Left renal pelvis (tissue), 4 donors: ENCODE results near the gene CD3D. TPM values are rescaled to one million over a fixed set of nuclear protein-coding genes. Genes with fewer than 3 reads are reported as not detected.
"Not testable (repeated sequence)": the region's sequence is repeated elsewhere in the genome, so short reads cannot be mapped to it uniquely, and the experiment has no call there.

Source experiments
- DNase-seq, 4 donors: peaks; one replicate each; pipeline ENCODE4 v3.0.0-alpha.2; 2013; ENCODE audit warnings: low read depth in 4 of 4, low spot score in 3 of 4
- polyA plus RNA-seq, 4 donors: library from polyadenylated mRNA; unstranded; fragments of 120-200 nt; gene quantifications; one replicate each; pipeline ENCODE4 v1.2.1, GENCODE V29; 2013; ENCODE audit not compliant: insufficient read length in 4 of 4

CD3D gene
- polyA plus RNA-seq, 4 donors = 0.47 to 0.98 (median 0.66) TPM; not detected in 1

DNA sequence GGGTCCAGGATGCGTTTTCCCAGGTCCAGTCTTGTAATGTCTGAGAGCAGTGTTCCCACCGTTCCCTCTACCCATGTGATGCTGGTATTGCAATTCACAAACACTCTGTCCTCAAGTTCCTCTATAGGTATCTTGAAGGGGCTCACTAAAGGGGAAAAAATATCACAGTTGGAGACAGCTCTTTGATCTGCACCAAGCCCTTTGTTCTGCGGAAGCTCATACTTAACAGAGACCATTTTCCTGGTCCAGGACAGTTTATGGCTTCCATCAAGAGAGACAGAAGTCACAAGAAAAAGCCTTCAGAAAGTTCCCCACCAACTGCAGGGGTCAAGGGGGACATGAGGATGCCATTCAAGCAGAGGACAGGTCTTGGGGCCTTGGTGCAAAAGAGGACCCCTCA lies 2.1 kb downstream of the CD3D start:
- DNase-seq = no peak

DNA sequence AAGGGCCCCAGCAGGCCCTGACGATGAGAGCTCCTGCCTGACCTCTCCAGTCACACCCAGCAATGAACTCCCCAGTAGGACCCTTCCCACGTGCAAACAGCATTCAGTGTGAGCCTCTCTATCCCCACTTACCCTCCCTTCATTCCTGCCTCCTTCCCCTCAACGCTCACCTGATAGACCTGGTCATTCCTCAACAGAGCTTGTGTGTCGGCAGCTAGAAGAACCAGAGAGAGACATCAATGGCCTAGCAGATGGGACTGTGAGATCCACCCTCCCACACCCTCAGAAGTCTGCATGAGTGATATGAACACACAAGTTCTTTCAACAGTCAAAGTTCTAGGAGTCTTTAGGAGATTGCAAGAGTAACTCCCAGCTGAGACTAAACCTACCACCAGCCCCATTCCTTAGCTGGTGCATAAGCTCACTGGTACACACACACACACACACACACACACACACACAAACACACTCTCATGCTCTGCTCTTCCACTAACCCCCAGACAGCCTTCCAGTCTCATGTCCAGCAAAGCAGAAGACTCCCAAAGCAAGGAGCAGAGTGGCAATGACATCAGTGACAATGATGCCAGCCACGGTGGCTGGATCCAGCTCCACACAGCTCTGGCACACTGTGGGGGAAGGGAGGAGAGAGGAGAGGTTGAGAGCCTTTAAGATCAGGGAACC lies 3.1 kb downstream of the CD3D start:
- DNase-seq = no peak

DNA sequence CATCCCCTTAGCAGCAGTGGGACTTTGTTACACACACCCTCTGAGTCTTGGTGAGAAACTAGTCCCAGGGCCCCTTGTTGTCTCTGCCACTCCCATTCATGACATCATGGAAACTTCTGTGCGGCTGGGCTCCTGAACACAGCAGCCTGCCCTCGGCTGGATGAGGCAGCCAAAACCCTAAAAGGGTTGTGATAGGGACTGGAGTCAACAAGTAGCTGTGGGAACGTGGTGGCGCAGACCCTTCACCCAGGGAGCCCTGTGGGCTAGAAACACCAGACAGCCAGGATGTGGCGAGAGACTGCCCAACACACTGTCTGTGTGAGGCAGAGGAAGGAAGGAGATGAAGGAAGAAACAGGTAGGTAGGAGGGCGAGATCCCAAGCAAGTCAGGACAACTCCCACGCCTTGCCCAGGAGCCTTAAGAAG lies 3.9 kb downstream of the CD3D start:
- DNase-seq = no peak

DNA sequence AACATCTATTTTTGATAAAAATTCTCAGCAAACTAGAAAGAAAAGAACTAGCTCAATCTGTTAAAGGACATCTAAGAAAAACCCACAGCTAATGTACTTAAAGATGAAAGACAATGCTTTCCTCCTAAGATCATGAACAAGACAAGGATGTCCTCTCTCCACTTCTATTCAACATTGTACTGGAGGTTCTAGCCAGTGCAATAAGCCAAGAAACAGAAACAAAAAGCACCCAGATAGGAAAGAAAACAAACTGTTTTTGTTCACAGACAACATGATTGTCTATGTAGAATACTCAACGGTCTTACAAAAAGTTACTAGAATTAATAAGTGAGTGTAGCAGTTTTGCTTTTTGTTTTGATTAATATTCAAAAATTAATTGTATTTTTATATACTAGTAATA lies 7.8 kb downstream of the CD3D start:
- DNase-seq = no peak

DNA sequence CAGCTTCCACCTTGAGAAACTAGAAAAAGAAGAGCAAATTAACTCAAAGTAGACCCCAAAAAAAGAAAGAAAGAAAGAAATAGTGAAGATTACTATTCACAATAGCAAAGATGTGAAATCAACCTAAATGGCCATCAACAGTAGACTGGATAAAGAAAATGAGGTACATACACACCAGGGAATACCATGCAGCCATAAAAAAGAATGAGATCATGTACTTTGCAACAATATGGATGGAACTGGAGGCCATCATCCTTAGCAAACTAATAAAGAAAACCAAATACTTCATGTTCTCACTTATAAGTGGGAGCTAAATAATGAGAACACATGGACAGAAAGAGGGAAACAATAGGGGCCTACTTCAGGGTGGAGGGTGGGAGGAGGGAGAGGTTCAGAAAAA lies 13.8 kb downstream of the CD3D start:
- DNase-seq = no peak

DNA sequence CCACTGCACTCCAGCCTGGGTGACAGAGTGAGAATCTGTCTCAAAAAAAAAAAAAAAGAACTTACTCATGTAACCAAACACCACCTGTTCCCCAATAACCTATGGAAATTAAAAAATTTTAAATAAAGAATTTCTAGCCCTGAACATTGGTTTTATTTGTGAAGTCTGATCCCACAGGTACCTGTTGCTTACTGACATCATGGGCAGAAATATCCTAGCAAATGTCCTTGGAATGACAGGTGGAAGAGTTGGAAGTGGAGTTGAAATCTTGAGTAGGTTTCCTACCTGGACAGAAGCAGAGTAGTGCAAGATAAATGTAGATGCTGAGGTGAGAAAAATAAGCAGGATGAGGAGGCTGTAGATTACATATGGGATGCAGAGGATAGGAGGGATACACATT lies 17.2 kb downstream of the CD3D start:
- DNase-seq = no peak

DNA sequence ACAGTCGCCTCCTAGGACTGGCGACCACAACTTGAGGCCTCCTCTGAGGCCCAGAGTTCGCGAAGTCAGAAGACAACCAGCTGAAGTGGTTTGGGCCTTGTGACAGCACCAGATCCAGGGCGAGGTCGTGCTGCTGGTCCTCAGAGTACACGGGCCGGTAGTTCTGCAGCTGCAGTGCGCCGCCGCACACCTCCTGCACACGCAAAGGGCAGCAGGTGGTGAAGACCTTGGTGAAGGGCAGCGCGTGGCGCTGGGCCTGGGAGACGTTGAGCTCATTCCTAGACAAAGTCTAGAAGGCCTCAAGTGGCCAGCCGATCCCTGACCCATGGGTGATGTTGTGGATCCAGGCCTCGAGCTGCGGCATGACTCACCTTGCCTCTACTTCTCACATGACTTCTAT lies 19.8 kb downstream of the CD3D start:
- no peak for DNase-seq

DNA sequence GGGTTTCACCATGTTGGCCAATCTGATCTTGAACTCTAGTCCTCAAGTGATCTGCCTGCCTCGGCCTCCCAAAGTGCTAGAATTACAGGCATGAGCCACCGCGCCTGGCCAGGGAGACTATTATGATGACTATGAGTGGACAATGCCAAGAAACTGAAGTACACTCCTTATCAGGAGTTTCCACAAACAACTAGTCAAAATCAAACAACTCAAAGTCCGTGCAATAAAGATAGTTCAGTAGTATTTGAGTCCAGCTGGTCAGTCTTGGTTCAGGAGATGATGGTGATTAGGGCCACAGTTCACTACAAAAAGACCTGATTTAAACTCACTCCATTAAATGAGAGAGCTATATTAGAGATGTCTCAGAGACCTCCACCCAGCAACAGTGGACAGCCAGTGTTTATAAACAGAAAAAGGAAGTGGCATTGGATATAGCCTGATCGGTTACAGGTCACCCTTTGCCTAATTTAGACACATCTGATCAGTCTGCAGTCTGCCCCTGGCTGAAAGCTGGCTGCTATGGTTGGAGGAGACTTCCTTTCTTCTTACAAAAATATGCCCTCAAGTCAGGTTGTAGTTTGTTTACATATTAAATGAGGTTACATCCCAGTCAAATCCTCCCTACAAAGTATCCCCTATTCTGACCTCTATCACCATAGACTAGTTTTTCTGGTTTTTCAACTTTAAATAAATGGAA lies 21.0 kb downstream of the CD3D start:
- DNase-seq = no peak

DNA sequence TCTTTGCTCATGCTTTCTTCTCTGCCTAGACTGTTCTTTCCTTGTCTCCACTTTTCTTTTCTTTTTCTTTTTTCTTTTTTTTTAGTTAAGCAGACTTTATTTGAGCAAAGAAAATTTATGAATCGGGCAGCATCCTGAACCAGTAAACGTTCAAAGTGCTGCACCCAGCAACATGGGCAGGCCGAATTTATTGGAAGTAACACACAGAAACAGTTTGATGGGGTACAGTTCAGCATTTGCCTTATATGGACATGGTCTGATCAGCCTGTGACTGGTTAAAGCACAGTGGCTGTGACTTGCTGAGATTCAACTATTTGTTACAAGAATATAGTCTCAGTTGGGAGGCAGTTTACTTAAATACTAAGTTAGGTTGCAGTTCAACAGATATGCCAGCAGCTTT lies 22.0 kb downstream of the CD3D start:
- DNase-seq = no peak

DNA sequence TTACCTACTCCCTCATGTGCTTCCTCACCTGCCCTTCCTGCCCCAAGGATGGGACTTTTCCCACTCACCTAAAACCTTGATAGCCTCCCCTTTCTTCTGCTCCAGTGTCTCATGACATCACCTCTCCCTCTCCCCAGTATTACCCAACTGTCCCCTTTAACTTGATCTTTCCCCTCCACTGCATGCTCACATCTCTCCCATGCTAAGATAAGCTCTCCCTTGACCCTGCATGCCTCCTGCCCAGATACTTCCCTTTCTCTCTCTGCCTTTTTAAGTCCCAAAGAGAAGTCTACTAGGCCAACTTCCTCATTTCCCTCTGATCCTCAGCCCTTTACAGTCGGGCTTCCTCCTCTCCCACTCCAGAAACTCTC lies 23.2 kb downstream of the CD3D start:
- DNase-seq = no peak

DNA sequence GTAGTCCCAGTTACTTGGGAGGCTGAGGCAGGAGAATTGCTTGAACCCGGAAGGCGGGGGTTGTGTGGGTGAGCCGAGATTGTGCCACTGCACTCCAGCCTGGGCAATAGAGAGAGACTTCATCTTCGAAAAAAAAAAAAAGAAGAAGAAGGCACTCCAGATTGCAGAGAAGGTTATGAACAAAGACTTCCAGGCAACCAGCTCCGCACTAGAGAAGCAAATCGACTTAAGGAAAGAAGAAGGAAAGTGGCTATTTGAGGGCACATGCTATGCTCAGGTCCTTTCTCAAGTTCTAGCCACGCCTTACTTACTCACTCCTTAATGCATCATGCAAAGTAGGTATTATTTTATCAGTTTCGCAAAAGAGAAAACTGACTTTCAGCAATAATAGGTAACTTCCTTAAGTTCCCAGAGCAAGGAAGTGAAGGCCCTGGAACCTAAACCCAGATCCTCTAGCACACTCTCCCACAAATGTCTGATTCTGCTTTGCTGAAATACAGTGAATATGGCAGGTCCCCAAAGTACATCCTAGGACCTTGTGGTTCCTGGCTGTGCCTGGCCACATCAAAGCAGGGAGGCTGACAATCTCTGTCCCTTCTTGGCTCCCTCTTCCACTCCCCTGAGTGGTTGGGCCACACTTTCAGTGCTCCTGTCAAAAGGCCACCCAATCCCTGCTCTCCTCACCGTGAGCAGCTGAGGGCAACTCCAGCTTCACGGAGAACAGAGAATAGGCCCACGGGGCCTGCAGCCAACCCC lies 23.7 kb downstream of the CD3D start:
- no peak for DNase-seq

DNA sequence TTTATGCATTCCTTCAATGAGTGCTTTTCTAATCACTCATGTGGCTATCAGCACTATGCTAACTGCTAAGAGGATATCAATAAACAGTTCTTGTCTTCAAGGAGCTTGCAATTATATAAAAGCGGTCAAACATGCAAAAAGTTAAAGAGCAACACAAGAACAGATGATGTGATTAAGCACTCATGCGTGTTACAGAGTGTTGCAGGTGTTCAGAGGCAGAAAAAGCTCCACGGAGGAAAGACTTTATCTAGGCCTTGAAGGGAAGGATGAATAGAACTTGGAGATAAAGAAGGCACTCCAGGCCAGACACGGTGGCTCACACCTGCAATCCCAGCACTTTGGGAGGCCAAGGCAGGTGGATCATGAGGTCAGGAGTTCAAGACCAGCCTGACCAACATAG lies 24.4 kb downstream of the CD3D start:
- DNase-seq = no peak

DNA sequence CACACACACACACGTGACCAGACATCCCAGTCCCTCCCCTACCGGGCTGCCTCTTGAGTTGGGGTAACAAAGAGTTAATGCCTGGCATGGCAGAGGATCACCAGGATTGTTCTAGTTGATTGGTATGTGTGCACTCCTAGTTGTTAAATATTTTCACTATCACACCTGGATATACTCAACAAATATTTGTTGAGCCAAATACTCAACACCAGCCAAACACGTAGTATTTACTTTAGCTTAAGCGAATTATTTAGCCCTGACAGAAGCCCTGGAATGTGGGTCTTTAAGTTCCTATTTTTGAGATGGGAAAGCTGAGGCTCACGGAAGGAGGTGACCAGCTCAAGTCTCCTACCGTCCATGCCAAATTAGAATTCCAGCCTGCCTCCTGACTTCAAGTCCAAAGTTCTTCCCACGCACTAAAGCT lies 27.5 kb downstream of the CD3D start:
- no peak for DNase-seq

DNA sequence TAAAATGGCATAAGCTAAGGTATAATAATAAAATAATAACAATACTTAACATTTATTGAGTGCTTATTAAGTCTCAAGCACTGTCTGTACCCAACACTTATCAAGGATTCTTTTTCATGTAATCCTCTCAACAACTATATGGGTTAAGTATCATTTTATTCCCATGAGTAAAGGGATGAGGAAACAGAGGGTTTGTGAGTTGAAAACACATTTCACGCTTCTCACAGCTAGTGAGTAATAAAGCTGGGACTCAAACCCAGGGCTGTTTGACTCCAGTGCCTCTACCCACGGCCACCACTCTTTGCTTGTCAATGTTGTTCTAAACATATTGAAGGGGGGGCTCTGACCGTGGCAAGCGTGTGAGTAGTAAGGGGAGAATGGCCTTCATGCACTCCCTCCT lies 29.3 kb downstream of the CD3D start:
- no peak for DNase-seq

DNA sequence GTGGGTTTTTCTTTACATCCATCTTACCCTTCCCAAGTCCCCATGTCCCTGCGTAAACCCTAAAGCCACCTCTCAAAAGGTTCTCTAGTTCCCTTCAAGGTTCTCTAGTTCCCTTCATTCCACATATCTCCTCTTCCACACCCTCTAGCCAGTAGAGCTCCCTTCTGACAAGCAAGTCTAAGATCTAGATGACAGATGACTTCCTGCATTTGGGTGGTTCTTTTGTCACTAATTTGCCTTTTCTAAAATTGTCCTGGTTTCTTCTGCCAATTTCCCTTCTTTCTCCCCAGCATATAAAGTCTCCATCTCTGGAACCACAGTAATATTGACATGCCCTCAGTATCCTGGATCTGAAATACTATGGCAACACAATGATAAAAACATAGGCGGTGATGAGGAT lies 30.2 kb downstream of the CD3D start:
- no peak for DNase-seq

DNA sequence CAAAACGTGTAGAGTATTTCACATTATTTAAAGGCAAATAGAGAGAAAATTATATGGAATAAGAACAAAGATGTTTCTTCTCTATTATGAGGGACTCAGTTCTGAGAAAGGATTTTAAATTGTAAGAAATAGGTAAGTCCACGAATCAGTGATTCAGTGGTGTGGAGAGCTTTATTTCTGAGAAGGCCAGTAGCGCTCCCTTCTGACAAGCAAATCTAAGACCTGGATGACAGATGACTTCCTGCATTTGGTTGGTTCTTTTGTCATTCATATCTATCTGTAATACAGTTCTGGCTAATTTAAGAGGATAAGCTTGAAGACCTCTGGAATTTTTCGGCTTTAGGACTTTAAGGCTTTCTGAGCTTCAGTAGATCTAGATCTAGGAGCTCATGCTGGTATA lies 31.0 kb downstream of the CD3D start:
- no peak for DNase-seq

DNA sequence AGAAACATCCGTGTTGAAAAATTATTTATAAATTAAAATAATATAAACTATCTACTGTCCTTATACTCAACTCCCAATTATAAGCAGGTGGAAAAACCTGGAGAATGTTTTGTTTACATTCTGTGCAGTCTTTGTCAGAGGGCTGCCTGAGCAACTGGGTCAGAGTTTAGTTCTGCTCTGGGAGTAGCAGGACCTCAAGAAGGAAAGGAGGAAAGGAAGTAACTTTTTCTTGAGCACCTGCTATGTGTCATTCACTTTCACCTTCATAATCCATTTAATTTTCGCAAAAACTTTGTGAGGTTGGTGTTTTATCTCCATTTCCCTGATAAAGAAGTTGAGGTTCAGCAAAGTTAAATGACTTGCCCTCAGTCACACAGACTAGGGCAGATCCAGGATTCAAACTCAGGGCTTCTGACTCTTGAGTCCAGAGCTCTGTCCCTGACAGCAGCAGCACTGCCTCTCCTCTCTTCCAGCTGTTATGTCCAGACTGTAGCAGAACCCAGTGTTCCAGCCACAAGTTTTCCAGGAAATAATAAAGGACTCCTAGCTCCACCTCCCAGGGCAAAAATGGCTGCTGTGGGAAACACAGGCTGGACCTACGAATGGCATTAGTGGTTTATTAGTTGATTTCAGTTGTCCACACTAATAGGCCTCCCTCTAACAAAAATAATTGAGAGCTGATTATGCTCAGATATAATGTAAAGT lies 31.6 kb downstream of the CD3D start:
- DNase-seq = no peak

DNA sequence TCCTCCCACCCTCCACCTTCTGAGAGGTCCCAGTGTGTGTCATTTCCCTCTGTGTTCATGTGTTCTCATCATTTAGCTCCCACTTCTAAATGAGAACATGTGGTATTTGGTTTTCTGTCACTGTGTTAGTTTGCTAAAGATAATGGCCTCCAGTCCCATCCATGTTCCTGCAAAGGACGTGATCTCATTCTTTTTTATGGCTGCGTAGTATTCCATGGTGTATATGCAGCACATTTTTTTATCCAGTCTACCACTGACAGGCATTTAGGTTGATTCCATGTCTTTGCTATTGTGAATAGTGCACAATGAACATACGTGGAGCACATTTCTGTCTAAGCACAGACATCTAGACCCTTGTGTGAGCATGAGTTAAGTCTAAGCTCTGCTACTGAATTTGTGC lies 32.2 kb downstream of the CD3D start:
- DNase-seq = no peak

DNA sequence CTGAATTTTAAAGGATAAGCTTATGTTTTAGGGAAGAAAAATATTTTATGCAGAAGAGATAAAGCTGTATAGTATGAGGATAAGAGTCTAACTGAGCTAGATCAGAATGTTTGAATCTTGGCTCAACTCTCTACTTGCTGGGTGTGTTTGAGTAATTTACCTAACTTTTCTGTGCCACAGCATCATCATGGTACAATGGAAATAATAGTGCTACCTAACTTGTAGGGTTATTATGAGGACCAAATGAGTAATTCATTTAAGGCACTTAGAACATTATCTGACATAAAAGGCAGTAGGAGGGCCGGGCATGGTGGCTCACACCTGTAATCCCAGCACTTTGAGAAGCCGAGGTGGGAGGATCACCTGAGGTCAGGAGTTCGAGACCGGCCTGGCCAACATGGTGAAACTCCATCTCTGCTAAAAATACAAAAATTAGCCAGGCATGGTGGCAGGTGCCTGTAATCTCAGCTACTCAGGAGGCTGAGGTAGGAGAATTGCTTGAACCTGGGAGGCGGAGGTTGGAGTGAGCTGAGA lies 33.4 kb downstream of the CD3D start:
- DNase-seq = not testable (repeated sequence)

DNA sequence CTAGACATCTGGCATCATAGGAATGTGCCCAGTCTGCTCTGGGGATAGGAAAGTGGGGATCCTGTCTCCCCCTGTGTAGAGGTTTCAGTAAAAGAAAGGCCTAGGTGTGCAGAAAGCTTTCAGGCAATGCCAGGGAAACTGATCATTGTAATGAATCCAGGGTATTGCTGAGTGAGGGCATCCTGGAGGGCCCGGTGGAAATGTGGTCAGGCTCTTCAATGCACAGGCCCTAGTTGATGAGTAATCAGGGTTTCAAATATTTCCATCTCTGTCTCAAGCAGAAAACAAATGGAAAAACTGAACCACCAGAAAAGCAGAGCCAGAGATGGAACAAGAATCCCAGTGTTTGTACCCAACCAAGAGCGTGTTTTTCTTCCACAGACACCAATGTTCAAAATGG lies 35.9 kb downstream of the CD3D start:
- DNase-seq = no peak

DNA sequence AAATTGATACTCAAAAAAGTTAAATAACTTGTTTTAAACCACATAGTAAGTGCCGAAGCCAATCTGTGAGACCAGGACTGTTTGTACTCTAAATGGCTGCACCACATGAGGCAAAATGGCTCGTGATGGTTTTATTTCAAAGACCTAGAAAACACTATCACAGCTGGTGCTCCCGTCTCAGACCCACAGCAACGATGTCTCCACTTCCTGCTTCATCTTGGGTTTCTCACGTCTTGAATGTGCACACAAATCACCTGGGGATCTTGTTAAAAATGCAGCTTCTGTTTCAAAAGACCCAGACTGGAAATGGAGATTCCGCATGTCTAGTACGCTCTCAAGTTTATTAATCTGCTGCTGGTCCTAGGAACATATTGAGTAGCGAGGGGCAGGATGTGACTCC lies 36.8 kb downstream of the CD3D start:
- DNase-seq = no peak
